GM12864 (cell line): ENCODE data around the gene TEDC1.

Source experiments
- DNase-seq: peaks from one replicate; pipeline ENCODE4 v3.0.0-alpha.2; 2011; ENCODE audit warnings: low read depth
- H3K4me3 ChIP-seq: 2 replicates; pipeline ENCODE4 v1.5.1; 2011; ENCODE audit warnings: mild to moderate bottlenecking, low read depth, low read length, control low read depth
- TF ChIP-seq, protein P1 (sequence below): IDR thresholded peaks from 2 replicates; pipeline ENCODE4 v1.5.1; 2011; ENCODE audit warnings: low read depth, mild to moderate bottlenecking, moderate library complexity, low read length, control low read depth, inconsistent platforms; ENCODE audit errors: missing control alignments

The TEDC1 gene

DNA sequence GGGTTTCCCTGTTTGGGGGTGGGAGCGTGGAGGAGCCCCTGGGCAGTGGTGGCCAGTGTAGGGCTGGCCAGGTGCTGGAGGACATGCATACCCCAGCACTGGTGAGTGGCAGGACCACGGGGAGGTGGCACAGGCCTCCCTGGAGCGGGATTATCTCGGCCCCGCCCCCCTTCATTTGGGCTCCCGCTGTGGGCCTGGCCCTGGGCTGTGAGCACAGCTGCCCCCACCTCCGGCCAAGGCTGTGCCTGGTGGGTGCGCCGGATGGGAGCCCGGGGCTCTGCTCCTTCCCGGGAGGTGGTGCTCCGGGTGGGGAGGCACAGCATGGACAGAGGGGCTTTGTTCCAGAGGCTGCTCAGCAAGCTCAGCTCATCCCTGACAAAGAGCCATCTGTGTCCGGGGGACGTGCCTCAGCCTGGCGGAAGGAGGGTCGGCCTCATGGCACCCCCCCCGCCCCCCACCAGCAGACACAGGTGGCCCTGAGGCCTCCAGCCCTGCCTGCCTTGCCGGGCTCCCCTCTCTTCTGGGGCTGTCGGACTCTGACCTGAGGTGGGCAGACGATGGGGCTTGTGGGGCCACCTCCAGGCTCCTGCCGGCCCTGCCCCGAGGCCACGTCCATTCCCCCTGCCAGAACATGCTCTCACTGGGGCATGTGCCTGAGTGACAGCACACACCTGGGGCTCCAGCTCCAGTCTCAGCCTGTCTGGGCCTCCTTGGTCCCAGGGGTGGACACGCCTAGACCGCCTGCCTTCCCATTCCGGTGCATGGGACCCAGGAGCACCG, 8.4 kb downstream of the TEDC1 start:
- no peak overlapping the region for H3K4me3 ChIP-seq
- DNase-seq, result no peak
- TF ChIP-seq, protein P1, sequence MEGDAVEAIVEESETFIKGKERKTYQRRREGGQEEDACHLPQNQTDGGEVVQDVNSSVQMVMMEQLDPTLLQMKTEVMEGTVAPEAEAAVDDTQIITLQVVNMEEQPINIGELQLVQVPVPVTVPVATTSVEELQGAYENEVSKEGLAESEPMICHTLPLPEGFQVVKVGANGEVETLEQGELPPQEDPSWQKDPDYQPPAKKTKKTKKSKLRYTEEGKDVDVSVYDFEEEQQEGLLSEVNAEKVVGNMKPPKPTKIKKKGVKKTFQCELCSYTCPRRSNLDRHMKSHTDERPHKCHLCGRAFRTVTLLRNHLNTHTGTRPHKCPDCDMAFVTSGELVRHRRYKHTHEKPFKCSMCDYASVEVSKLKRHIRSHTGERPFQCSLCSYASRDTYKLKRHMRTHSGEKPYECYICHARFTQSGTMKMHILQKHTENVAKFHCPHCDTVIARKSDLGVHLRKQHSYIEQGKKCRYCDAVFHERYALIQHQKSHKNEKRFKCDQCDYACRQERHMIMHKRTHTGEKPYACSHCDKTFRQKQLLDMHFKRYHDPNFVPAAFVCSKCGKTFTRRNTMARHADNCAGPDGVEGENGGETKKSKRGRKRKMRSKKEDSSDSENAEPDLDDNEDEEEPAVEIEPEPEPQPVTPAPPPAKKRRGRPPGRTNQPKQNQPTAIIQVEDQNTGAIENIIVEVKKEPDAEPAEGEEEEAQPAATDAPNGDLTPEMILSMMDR, result no peak

DNA sequence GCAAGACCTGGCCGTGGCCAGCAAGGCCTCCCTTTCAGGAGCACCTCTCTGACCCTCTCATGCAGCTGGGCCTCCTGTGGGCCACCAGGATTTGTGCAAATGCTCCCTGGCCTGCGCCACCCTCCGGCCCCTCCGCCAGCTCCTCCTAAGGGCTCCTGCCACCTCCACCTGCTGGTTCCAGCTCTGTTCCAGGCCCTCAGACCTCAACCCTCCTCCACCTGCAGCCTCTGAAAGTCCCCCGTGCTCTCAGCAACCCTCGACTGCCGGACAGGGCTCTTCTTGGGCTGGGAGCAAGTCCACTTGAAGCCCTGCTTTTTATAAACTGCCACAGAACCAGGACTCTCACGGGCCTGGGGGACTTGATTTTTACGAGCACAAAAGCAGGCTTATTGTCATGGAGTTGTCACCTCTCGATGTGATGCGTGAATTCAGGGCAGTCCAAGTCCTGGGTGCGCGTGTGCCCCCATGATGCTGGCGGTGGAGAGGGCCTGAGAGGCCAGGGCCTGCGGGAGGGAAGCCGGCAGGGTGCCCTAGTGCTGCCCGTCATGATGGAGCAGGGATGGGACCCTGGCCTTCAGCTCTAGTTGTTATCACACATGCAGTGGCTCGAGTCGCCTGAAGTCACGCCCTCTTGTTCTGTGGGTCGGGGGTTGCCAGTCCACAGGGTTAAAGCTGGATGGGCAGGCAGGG, 9.1 kb downstream of the TEDC1 start:
- DNase-seq, result no peak
- H3K4me3 ChIP-seq, result no peak overlapping the region
- TF ChIP-seq, protein P1, result no peak

DNA sequence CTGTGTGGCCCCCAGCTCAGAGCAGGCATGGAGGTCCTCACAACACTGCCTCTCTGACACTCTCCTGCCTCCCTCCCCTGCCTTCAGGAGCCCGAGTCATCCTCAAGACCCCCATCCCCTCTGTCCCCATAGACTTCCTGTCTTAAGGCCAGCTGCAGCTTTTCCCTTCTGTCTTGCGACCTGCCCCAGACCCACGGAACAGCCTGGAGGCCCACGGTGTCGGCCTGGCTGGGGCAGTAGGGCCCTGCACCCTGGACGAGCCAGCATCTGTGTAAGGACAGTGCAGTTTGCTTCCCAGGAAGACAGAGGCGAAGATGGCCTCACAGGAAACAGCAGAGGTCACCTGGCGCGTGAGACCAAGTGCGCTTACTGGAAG, 9.7 kb downstream of the TEDC1 start:
- H3K4me3 ChIP-seq, result no peak overlapping the region
- DNase-seq, result no peak
- TF ChIP-seq, protein P1, result no peak

DNA sequence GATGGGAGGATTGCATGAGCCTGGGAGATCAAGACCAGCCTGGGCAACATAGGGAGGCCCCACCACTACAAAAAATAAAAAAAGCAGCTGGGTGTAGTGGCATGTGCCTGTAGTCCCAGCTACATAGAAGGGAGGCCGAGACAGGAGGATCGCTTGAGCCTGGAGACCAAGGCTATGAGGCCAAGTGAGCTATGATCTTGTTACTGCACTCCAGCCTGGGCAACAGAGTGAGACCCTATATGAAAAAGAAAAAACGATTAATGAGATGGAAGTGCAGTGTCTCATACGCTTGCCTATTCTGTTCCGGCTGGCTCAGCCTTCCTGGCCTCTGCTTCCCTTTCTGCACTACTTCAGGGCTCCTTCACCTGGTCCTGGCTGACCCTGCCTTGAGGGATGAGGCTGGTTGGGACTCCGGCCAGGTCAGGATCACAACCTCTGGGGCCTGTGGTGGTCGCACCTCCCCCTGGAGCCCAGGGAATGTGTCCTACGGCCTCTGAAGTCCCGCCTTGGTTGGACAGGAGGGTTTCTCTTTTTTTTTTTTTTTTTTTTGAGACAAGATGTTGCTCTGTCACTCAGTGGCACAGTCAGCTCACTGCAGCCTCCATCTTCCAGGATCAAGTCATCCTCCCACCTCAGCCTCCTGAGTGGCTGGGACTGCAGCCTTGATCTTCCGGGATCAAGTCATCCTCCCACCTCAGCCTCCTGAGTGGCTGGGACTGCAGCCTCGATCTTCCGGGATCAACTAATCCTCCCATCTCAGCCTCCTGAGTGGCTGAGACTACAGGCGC, 10.7 kb downstream of the TEDC1 start:
- no peak for DNase-seq
- TF ChIP-seq, protein P1, result no peak
- no peak overlapping the region for H3K4me3 ChIP-seq

DNA sequence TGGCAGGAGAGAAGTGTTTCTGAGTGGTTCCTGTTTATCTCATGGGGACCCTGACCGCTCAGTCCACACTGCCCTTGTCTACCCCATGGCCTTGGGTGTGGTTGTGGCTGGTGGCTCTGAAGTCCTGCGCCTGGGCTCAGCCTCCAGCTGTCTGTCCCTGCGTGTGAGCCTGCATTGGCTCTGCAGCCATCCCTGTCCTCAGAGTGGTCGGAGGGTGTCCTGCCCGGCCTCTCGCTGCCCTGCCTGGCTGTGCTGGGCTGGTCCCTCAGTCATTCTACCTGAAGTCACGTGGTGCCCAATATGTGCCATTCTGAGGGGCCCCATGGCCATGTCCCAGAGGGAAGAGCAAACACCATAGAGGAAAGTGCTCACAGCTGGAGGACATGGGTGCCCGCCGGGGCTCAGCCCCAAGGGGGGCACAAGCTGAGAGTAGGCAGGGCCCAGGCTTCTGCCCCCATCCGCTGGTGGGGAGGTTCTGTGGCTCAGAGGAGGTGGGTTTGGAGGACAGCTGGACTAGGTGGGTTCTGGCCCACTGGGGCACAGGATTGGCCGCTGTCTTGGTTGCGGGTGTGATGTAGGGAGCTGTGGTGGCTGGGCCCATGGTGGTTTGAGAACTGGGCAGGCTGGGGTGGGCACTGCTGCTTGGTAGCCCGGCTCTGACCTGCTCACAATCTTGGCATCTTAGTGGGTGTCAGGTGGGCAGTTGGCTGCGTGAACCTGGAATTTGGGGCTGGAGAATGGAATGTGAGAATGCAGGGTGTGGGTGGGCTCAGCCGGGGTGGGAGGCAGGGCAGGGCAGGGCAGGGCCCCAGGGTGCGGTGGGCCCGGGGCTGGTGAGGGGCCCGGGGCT, 11.6 kb downstream of the TEDC1 start:
- TF ChIP-seq, protein P1, result no peak
- no peak overlapping the region for H3K4me3 ChIP-seq
- DNase-seq, result no peak

DNA sequence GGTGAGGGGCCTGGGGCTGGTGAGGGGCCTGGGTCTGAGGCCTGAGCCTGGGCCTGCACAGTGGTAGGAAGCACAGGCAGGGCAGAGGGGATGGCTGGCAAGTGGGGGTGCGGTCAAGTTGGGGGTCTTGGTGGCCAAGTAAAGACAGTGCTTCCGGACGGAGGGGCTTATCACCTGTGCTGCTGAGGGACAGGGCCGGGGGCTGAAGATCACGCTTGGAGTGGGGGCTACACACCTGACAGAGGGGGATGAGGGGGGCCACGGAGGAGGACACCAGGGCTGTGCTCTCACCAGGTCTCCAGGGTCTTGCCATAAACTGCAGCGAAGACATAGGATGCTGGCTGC, 12.2 kb downstream of the TEDC1 start:
- no peak for DNase-seq
- TF ChIP-seq, protein P1, result no peak
- H3K4me3 ChIP-seq, result no peak overlapping the region
